Kidney (tissue), 14 donors: Measurements from ENCODE around the gene FAS. TPM values are rescaled to one million over a fixed set of nuclear protein-coding genes. Genes with fewer than 3 reads are reported as not detected.

Source experiments
- DNase-seq, 5 donors: peaks; one replicate each; pipeline ENCODE4 v3.0.0-alpha.2; 2013 to 2020
- FAIRE-seq: peaks from 2 replicates; lab custom pipeline; 2012; peaks lifted over from hg19 to GRCh38; lab: Jason Lieb, UNC
- H3K27ac ChIP-seq, 2 donors: one replicate each; pipeline ENCODE4 v1.7.0; 2013; ENCODE audit warnings: low read depth in 2 of 2, low read length in 2 of 2, inconsistent platforms in 1 of 2
- H3K27me3 ChIP-seq: one replicate; pipeline ENCODE4 v1.7.1; 2013; ENCODE audit warnings: low read length, inconsistent platforms; ENCODE audit not compliant: control insufficient read depth, insufficient read depth
- H3K36me3 ChIP-seq, 3 donors: one replicate each; pipeline versions ENCODE4 v1.7.0 to v1.7.1; 2013; ENCODE audit warnings: low read length in 3 of 3, control low read depth in 1 of 3, inconsistent platforms in 1 of 3; ENCODE audit not compliant: insufficient read depth in 3 of 3, control insufficient read depth in 2 of 3
- H3K4me1 ChIP-seq, 3 donors: one replicate each; pipeline versions ENCODE4 v1.7.0 to v1.7.1; 2013; ENCODE audit warnings: low read length in 3 of 3, inconsistent platforms in 1 of 3, low read depth in 1 of 3; ENCODE audit not compliant: control insufficient read depth in 2 of 3, insufficient read depth in 2 of 3
- H3K4me3 ChIP-seq, 3 donors: one replicate each; pipeline versions ENCODE4 v1.7.0 to v1.8.1; 2013; ENCODE audit warnings: low read length in 3 of 3, control low read depth in 1 of 3, inconsistent platforms in 1 of 3
- H3K9ac ChIP-seq, 3 donors: one replicate each; pipeline versions ENCODE4 v1.7.0 to v1.7.1; 2013; ENCODE audit warnings: low read length in 3 of 3, control low read depth in 1 of 3, inconsistent platforms in 1 of 3
- H3K9me3 ChIP-seq, 3 donors: one replicate each; pipeline versions ENCODE4 v1.7.0 to v1.7.1; 2013; ENCODE audit warnings: low read length in 3 of 3, control low read depth in 1 of 3, inconsistent platforms in 1 of 3; ENCODE audit not compliant: control insufficient read depth in 2 of 3, insufficient read depth in 1 of 3
- intact Hi-C: fragments of 100-400 bp; cut with DNase I; formaldehyde crosslinking; loops from one replicate; pipeline ENCODE4 v1.11.1; 2022
- polyA plus RNA-seq: library from polyadenylated mRNA; stranded (reverse); fragments of 350-450 nt; fragmentation: Illumina TruSeq; extraction: RNeasy Lipid Tissue Mini Kit (QIAGEN cat#74804); gene quantifications from one replicate; pipeline ENCODE4 v1.2.3, GENCODE V29; 2014; ENCODE audit warnings: low read depth, low replicate concordance; ENCODE audit not compliant: insufficient read depth
- total RNA-seq: library from RNA; stranded (reverse); fragmentation: NEBNext Ultra II Directional; extraction: Animal tissue kit (Norgen Biotek cat#: 25700); gene quantifications from one replicate; pipeline ENCODE4 v1.2.1, GENCODE V29; 2021
- TF ChIP-seq, protein P1 (sequence below): IDR thresholded peaks from 3 replicates; pipeline ENCODE4 v1.5.1; 2012; ENCODE audit warnings: mild to moderate bottlenecking, moderate library complexity, borderline replicate concordance; ENCODE audit not compliant: insufficient read depth; ENCODE audit errors: extremely low read depth
- donor health status: control.
- donor health status: control.
- donor health status: control.
- donor health status: control.
- donor health status: control.
- donor health status: DM: yes; HTN: yes; CAD: no.
- donor health status: Normal renal cell carcinoma (clear cell type).

Gene FAS
- total and polyA plus RNA-seq, 2 donors from 2014 or later: 6.5 to 45.2 TPM

DNA sequence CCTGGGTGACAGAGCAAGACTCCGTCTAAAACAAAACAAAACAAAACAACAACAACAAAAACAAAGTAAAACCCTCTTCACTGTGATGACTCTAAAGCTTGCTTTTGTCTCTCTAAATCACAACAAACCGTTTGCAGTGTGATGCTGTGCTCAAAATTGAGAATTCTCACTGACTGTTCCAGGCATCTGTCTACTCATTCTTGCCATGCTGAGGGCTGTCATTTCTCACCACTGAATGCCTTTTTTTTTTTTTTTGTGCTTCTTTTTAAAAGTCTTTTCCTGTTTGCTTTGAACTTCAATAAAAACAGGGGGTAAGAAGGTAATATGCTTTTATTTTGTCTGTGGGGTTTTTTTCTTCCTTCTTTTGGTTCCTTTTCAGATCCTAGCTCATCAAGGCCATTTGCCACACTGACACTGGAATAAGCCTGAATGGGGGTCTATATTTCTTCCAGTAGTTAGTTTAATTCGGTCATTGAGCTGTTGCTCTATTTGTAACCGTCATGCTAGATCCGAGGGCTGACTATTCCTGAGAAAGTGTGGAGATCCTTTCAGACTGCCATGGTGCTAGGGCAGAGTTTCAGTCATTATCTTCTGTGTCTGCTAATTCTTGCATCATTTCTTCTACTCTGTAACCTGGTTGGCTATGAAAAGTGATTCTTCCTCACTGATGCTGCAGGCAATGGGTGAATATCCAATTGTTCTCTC is 10.6 kb downstream of the FAS start:
- DNase-seq: no peak
- Histone ChIP-seq H3K9me3 (no peaks in the 10 kb centered on the region), H3K4me3 (peak overlapping the region in 1 of 3 donors; percentile 18), H3K27ac (peak overlapping the region in 1 of 2 donors; percentile 23), H3K4me1 (peaks cover 0 to 4% (median 4%) of the 10 kb centered on the region in 3 donors), H3K9ac (no peak overlapping the region), H3K27me3 (no peaks in the 10 kb centered on the region), H3K36me3 (peaks cover 0 to 6% (median 4%) of the 10 kb centered on the region in 3 donors)
- no peak for FAIRE-seq
- TF ChIP-seq, protein P1, sequence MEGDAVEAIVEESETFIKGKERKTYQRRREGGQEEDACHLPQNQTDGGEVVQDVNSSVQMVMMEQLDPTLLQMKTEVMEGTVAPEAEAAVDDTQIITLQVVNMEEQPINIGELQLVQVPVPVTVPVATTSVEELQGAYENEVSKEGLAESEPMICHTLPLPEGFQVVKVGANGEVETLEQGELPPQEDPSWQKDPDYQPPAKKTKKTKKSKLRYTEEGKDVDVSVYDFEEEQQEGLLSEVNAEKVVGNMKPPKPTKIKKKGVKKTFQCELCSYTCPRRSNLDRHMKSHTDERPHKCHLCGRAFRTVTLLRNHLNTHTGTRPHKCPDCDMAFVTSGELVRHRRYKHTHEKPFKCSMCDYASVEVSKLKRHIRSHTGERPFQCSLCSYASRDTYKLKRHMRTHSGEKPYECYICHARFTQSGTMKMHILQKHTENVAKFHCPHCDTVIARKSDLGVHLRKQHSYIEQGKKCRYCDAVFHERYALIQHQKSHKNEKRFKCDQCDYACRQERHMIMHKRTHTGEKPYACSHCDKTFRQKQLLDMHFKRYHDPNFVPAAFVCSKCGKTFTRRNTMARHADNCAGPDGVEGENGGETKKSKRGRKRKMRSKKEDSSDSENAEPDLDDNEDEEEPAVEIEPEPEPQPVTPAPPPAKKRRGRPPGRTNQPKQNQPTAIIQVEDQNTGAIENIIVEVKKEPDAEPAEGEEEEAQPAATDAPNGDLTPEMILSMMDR: no peak
- intact Hi-C loops: no loop called here

DNA sequence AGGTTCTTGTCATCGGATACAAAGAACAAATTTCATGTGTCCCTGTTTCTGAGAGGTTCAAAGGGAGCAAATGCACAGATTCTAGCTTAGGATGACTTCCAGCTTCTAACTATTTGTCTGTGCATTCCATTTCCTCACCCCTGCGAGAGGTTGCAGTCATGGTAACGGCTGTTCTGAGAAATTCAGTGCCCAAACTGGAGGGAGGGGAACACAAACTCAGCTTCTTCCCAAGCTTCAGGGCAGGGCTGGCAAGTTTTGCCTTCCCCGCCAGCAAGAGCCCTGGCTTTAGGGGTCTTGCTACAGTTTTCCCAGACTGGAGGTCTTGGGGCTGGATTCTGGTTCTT is 11.1 kb downstream of the FAS start:
- peak overlapping the region in 1 of 2 donors; percentile 23 for H3K27ac ChIP-seq
- no peak for FAIRE-seq

DNA sequence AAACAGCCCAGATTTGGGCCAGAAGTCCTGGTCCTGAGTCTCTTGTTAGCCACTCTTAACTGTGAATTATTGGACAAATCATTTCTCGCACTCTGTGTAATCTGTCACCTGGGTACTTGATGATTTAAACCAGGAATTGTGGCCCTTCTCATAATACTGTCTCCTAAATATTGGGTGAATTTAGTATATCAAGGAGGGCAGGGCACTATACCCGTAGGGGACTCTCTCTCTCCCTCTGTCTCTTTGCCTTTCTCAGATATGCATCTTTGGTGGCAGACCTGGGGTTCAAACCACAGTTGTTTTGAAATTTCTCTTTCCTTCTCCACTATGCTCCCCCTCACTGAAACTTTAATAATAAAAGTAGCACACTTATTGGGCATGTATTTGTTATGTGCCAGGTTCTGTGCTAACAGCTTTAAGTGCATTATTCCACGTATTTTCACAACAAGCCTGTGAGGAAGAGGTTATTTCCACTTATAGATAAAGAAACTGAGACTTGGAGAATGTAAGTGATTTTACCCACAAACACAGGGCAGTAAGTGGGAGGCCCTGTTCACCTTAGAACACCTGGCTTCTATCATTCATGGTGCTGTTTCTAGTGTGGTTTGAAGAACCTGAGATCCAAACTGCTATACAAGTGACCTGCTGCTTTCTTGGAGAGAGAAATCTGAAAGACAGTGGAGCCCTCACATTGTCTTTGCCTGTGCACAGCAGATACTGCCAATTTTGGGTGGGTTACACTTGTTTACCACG is 11.8 kb downstream of the FAS start:
- no peak overlapping the region for H3K4me3 ChIP-seq
- peaks cover 0 to 4% (median 4%) of the 10 kb centered on the region in 3 donors for H3K4me1 ChIP-seq
- no peak overlapping the region for H3K27ac ChIP-seq
- H3K9me3 ChIP-seq: no peaks in the 10 kb centered on the region
- no peaks in the 10 kb centered on the region for H3K27me3 ChIP-seq
- FAIRE-seq (no peak), DNase-seq (no peak)
- peaks cover 0 to 6% (median 4%) of the 10 kb centered on the region in 3 donors for H3K36me3 ChIP-seq
- intact Hi-C loops: no loop called here
- TF ChIP-seq, protein P1: no peak
- no peak overlapping the region for H3K9ac ChIP-seq

More for the DNA sequence above, 11.1 kb downstream of the FAS start:
- peak in 3 of 5 donors; percentile 46 to 82 (median 64) for DNase-seq
- H3K9me3 ChIP-seq: no peaks in the 10 kb centered on the region
- peaks cover 0 to 6% (median 4%) of the 10 kb centered on the region in 3 donors for H3K36me3 ChIP-seq
- TF ChIP-seq, protein P1: no peak
- no peaks in the 10 kb centered on the region for H3K27me3 ChIP-seq
- H3K4me3 ChIP-seq: no peak overlapping the region
- peaks cover 0 to 4% (median 4%) of the 10 kb centered on the region in 3 donors for H3K4me1 ChIP-seq
- no peak overlapping the region for H3K9ac ChIP-seq
- intact Hi-C loops: no loop called here
